OCI-LY3 (cell line): ENCODE data around the gene PTPRN2.

Experiments
- H2AFZ ChIP-seq: fragments of 200-600, 300-600 bp; shearing (Covaris generic); 2 replicates; pipeline ENCODE4 v1.6.0; 2014; ENCODE audit warnings: antibody characterized with exemption, low read depth, low read length
- H3K27ac ChIP-seq: fragments of 200-600, 300-600 bp; sonication (generic); 2 replicates; pipeline ENCODE4 v1.5.1; 2014; ENCODE audit warnings: mild to moderate bottlenecking, low read length, moderate library complexity, mixed read lengths
- H3K27me3 ChIP-seq: fragments of 200-600, 300-600 bp; sonication (generic); 2 replicates; pipeline ENCODE4 v1.6.1; 2014; ENCODE audit warnings: low read depth, low read length, mixed read lengths
- H3K36me3 ChIP-seq: fragments of 200-600, 300-600 bp; sonication (generic); replicated peaks from 2 replicates; pipeline ENCODE3; 2014; ENCODE audit warnings: low read depth, low read length, mixed read lengths
- H3K4me1 ChIP-seq: fragments of 300-600, 200-600 bp; sonication (generic); 2 replicates; pipeline ENCODE4 v1.6.1; 2014; ENCODE audit warnings: low read length, mixed read lengths
- H3K4me2 ChIP-seq: fragments of 200-600, 300-600 bp; sonication (generic); 2 replicates; pipeline ENCODE4 v1.6.1; 2014; ENCODE audit warnings: low read length, mixed read lengths
- H3K4me3 ChIP-seq: fragments of 300-600, 200-600 bp; sonication (generic); 2 replicates; pipeline ENCODE4 v1.5.1; 2014; ENCODE audit warnings: antibody characterized with exemption, mild to moderate bottlenecking, low read length, moderate library complexity
- H3K79me2 ChIP-seq: fragments of 300-600, 200-600 bp; shearing (Covaris generic); 2 replicates; pipeline ENCODE4 v1.6.1; 2014; ENCODE audit warnings: mild to moderate bottlenecking, low read length, mixed read lengths
- H3K9ac ChIP-seq: fragments of 300-600, 200-600 bp; shearing (Covaris generic); 2 replicates; pipeline ENCODE4 v1.6.0; 2014; ENCODE audit warnings: mild to moderate bottlenecking, low read length, moderate library complexity
- H3K9me3 ChIP-seq: fragments of 200-600, 300-600 bp; shearing (Covaris generic); 2 replicates; pipeline ENCODE4 v1.6.1; 2014; ENCODE audit warnings: low read length, mixed read lengths; ENCODE audit not compliant: insufficient read depth
- H4K20me1 ChIP-seq: fragments of 200-600, 300-600 bp; sonication (generic); 2 replicates; pipeline ENCODE4 v1.6.1; 2016; ENCODE audit warnings: low read length, mixed read lengths; ENCODE audit not compliant: insufficient read depth
- EZH2phosphoT487 ChIP-seq: fragments of 200-600 bp; shearing (Covaris generic); IDR thresholded peaks from 2 replicates; pipeline ENCODE4 v1.6.1; 2018; ENCODE audit warnings: antibody characterized with exemption, mixed run types, low read depth
- TF ChIP-seq, protein P1 (sequence below): fragments of 200-600, 300-600 bp; sonication (generic); IDR thresholded peaks from 2 replicates; pipeline ENCODE4 v1.5.1; 2014; ENCODE audit warnings: antibody characterized with exemption, low read length, low read depth

Gene PTPRN2

DNA sequence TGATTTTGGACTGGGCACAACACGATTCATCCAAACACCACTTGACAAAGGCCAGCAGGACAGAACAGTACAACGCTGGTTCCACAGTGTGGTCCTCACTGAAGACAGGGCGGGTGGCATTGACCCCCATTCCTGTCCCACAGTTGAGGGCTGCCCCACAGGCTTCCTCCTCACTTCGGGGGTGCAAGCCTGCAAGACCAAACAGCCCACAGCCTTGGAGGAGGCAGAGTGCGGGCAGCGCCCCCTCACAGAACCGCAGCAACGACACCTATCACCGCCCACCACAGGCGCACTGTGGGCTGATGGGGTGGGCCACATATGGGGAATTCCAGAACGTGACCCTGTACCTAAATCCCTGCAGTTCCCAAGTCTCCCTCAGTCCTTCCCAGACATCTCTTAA lies 70.6 kb downstream of the PTPRN2 start:
- Histone ChIP-seq H3K4me2 (no peak overlapping the region), H3K9me3 (no peaks in the 10 kb centered on the region), H3K79me2 (no peaks in the 10 kb centered on the region), H3K36me3 (no peaks in the 10 kb centered on the region), H3K27ac (no peak overlapping the region), H3K27me3 (peaks cover 6% of the 10 kb centered on the region; the same call in 1 of the 2 replicates), H3K9ac (no peak overlapping the region), H3K4me1 (no peaks in the 10 kb centered on the region), H2AFZ (no peak overlapping the region), H4K20me1 (no peaks in the 10 kb centered on the region), H3K4me3 (no peak overlapping the region)
- TF ChIP-seq, protein P1, sequence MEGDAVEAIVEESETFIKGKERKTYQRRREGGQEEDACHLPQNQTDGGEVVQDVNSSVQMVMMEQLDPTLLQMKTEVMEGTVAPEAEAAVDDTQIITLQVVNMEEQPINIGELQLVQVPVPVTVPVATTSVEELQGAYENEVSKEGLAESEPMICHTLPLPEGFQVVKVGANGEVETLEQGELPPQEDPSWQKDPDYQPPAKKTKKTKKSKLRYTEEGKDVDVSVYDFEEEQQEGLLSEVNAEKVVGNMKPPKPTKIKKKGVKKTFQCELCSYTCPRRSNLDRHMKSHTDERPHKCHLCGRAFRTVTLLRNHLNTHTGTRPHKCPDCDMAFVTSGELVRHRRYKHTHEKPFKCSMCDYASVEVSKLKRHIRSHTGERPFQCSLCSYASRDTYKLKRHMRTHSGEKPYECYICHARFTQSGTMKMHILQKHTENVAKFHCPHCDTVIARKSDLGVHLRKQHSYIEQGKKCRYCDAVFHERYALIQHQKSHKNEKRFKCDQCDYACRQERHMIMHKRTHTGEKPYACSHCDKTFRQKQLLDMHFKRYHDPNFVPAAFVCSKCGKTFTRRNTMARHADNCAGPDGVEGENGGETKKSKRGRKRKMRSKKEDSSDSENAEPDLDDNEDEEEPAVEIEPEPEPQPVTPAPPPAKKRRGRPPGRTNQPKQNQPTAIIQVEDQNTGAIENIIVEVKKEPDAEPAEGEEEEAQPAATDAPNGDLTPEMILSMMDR, result no peak
- TF ChIP-seq EZH2phosphoT487, result no peak

DNA sequence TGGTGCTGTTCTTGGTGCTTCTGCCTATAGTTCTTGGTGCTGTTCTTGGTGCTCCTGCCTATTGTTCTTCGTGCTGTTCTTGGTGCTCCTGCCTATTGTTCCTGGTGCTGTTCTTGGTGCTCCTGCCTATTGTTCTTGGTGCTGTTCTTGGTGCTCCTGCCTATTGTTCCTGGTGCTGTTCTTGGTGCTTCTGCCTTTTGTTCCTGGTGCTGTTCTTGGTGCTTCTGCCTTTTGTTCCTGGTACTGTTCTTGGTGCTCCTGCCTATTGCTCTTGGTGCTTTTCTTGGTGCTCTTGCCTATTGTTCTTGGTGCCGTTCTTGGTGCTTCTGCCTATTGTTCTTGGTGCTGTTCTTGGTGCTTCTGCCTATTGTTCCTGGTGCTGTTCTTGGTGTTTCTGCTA lies 71.1 kb downstream of the PTPRN2 start:
- H2AFZ ChIP-seq, result no peak overlapping the region
- H4K20me1 ChIP-seq, result no peaks in the 10 kb centered on the region
- H3K4me2 ChIP-seq, result no peak overlapping the region
- no peak overlapping the region for H3K27ac ChIP-seq
- no peaks in the 10 kb centered on the region for H3K36me3 ChIP-seq
- peaks cover 6% of the 10 kb centered on the region; the same call in 1 of the 2 replicates for H3K27me3 ChIP-seq
- TF ChIP-seq, protein P1, result no peak
- TF ChIP-seq EZH2phosphoT487, result no peak
- no peaks in the 10 kb centered on the region for H3K79me2 ChIP-seq
- no peak overlapping the region for H3K9ac ChIP-seq
- no peak overlapping the region for H3K4me3 ChIP-seq
- no peaks in the 10 kb centered on the region for H3K4me1 ChIP-seq
- no peaks in the 10 kb centered on the region for H3K9me3 ChIP-seq

DNA sequence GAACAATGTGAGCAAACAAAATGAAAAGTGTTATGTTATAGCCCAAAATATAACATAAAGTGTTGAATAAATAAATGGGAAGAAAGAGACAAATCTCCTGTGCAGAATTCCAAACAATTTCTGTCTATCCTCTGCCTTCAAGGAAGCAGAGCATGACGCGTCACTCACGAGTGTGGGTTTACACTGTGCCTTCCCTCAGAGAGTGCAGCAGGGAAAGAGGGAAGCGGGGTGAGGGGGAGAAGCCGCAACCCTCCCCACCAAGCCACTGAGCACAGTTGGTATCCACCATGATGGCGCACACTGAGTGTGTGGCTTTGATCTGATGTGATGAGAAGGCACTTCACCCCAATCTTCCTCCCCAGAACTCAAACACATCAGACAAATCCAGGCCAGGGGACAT lies 74.8 kb downstream of the PTPRN2 start:
- H3K9ac ChIP-seq, result no peak overlapping the region
- no peaks in the 10 kb centered on the region for H3K79me2 ChIP-seq
- H3K27me3 ChIP-seq, result no peaks in the 10 kb centered on the region
- H3K4me1 ChIP-seq, result no peaks in the 10 kb centered on the region
- TF ChIP-seq, protein P1, result no peak
- TF ChIP-seq EZH2phosphoT487, result no peak
- H4K20me1 ChIP-seq, result no peaks in the 10 kb centered on the region
- no peak overlapping the region for H2AFZ ChIP-seq
- no peak overlapping the region for H3K27ac ChIP-seq
- no peaks in the 10 kb centered on the region for H3K36me3 ChIP-seq
- no peak overlapping the region for H3K4me2 ChIP-seq
- no peak overlapping the region for H3K4me3 ChIP-seq
- no peaks in the 10 kb centered on the region; the same call in 1 of the 2 replicates for H3K9me3 ChIP-seq

DNA sequence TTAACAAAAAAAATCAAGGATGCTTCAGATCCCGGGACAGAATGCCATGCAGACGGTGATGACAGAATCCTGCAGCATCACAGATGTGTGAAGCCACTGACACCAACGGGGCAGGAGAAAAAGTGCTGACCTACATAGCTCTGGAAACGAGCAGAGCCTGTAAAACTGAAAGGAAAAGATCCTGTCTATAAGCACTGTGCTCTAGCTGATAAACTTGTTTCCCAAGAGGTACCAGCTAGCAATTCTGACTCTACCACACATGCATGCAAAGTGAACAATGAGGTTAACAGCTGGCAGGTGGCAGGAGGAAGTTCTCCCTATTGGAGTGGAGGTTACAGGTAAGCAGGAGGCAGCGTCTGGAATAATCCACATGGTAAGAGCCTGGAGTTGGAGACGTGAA lies 75.6 kb downstream of the PTPRN2 start:
- Histone ChIP-seq H3K9ac (no peak overlapping the region), H3K4me1 (no peaks in the 10 kb centered on the region), H3K27me3 (no peaks in the 10 kb centered on the region), H3K9me3 (no peaks in the 10 kb centered on the region; the same call in 1 of the 2 replicates), H3K79me2 (no peaks in the 10 kb centered on the region), H3K27ac (no peak overlapping the region), H3K4me3 (no peak overlapping the region), H3K4me2 (no peak overlapping the region), H2AFZ (no peak overlapping the region), H4K20me1 (no peaks in the 10 kb centered on the region), H3K36me3 (no peaks in the 10 kb centered on the region)
- TF ChIP-seq EZH2phosphoT487, result no peak
- TF ChIP-seq, protein P1, result no peak
